GM23338 (cell line): Measurements from ENCODE around the gene RAD54L2. TPM values are rescaled to one million over a fixed set of nuclear protein-coding genes. Genes with fewer than 3 reads are reported as not detected.

Source experiments
- ATAC-seq: fragments of 200-7000 bp; cut with Tn5 transposase; 3 replicates; pipeline ENCODE4 v1.9.1; 2020
- DNase-seq: peaks from one replicate; pipeline ENCODE4 v3.0.0-alpha.2; 2015; ENCODE audit warnings: low spot score
- H2AFZ ChIP-seq: fragments of 200-600 bp; sonication (generic); 2 replicates; pipeline ENCODE4 v1.8.0; 2016; ENCODE audit warnings: antibody characterized with exemption, mild to moderate bottlenecking, moderate library complexity
- H3F3A ChIP-seq: fragments of 200-600 bp; sonication (generic); replicated peaks from 2 replicates; pipeline ENCODE4 v1.8.0; 2017; ENCODE audit warnings: antibody characterized with exemption, mixed run types, low read depth
- H3K27ac ChIP-seq: fragments of 200-600 bp; sonication (generic); 2 replicates; pipeline ENCODE4 v1.6.1; 2016; ENCODE audit warnings: low read depth
- H3K27me3 ChIP-seq: fragments of 200-600 bp; sonication (generic); 2 replicates; pipeline ENCODE4 v1.8.0; 2016; ENCODE audit warnings: mild to moderate bottlenecking, mixed run types, moderate library complexity; ENCODE audit not compliant: insufficient read depth
- H3K36me3 ChIP-seq: fragments of 200-600 bp; sonication (generic); 2 replicates; pipeline ENCODE4 v1.8.0; 2016; ENCODE audit warnings: mild to moderate bottlenecking; ENCODE audit not compliant: insufficient read depth
- H3K4me1 ChIP-seq: fragments of 200-600 bp; sonication (generic); 2 replicates; pipeline ENCODE4 v1.8.0; 2016; ENCODE audit warnings: mild to moderate bottlenecking, moderate library complexity; ENCODE audit not compliant: insufficient read depth
- H3K4me2 ChIP-seq: fragments of 200-600 bp; sonication (generic); 2 replicates; pipeline ENCODE4 v1.7.1; 2017; ENCODE audit warnings: mixed run types
- H3K4me3 ChIP-seq: fragments of 200-600 bp; sonication (generic); 2 replicates; pipeline ENCODE4 v1.6.1; 2016; ENCODE audit warnings: mixed run types
- H3K79me2 ChIP-seq: fragments of 200-600 bp; sonication (generic); replicated peaks from 2 replicates; pipeline ENCODE4 v1.8.0; 2017; ENCODE audit warnings: mild to moderate bottlenecking; ENCODE audit not compliant: insufficient read depth
- H3K9me2 ChIP-seq: fragments of 200-600 bp; sonication (generic); 2 replicates; pipeline ENCODE4 v1.8.0; 2017; ENCODE audit not compliant: insufficient read depth
- H4K20me1 ChIP-seq: fragments of 200-600 bp; sonication (generic); replicated peaks from 2 replicates; pipeline ENCODE4 v1.8.0; 2017; ENCODE audit warnings: mild to moderate bottlenecking; ENCODE audit not compliant: insufficient read depth
- H3K27ac Mint-ChIP-seq: 2 replicates; pipeline ENCODE4 v1.8.0; 2020; ENCODE audit warnings: inconsistent platforms, mild to moderate bottlenecking, moderate library complexity, mixed read lengths
- H3K27me3 Mint-ChIP-seq: 3 replicates; pipeline ENCODE4 v1.8.0; 2022; ENCODE audit warnings: low read depth, mild to moderate bottlenecking, moderate library complexity, mixed read lengths, inconsistent platforms; ENCODE audit not compliant: insufficient read depth, poor library complexity
- H3K36me3 Mint-ChIP-seq: 3 replicates; pipeline ENCODE4 v1.8.0; 2021; ENCODE audit warnings: low read depth, mild to moderate bottlenecking, inconsistent platforms, moderate library complexity, mixed read lengths
- H3K4me1 Mint-ChIP-seq: 3 replicates; pipeline ENCODE4 v1.8.0; 2020; ENCODE audit warnings: mild to moderate bottlenecking, inconsistent platforms, mixed read lengths
- H3K4me3 Mint-ChIP-seq: 3 replicates; pipeline ENCODE4 v1.8.0; 2021; ENCODE audit warnings: moderate library complexity, mild to moderate bottlenecking, inconsistent platforms, mixed read lengths
- H3K9me3 Mint-ChIP-seq: 3 replicates; pipeline ENCODE4 v1.8.0; 2020; ENCODE audit warnings: moderate library complexity, mild to moderate bottlenecking, inconsistent platforms, mixed read lengths
- CREB1 ChIP-seq: fragments of 250-450 bp; sonication (Bioruptor Pico); IDR thresholded peaks from 2 replicates; pipeline ENCODE4 v1.5.0; 2020; ENCODE audit warnings: low read depth, mild to moderate bottlenecking, moderate library complexity
- EZH2phosphoT487 ChIP-seq: fragments of 200-600 bp; sonication (generic); IDR thresholded peaks from one replicate; pipeline ENCODE4 v1.8.1; 2018; ENCODE audit warnings: antibody characterized with exemption; ENCODE audit not compliant: unreplicated experiment
- JUNB ChIP-seq: IDR thresholded peaks from one replicate; pipeline ENCODE4 v1.6.1; 2016; ENCODE audit warnings: antibody characterized with exemption; ENCODE audit not compliant: unreplicated experiment
- NANOG ChIP-seq: IDR thresholded peaks from 2 replicates; pipeline ENCODE4 v1.6.1; 2016; ENCODE audit warnings: antibody characterized with exemption, borderline replicate concordance
- STAT1 ChIP-seq: IDR thresholded peaks from one replicate; pipeline ENCODE4 v1.6.1; 2016; ENCODE audit warnings: antibody characterized with exemption; ENCODE audit not compliant: unreplicated experiment
- ZNF114 ChIP-seq: fragments of 250-450 bp; sonication (Bioruptor Pico); IDR thresholded peaks from 2 replicates; pipeline ENCODE4 v1.5.0; 2020; ENCODE audit warnings: mild to moderate bottlenecking, moderate library complexity
- ZNF462 ChIP-seq: fragments of 250-450 bp; sonication (Bioruptor Pico); IDR thresholded peaks from 2 replicates; pipeline ENCODE4 v1.5.0; 2020; ENCODE audit warnings: mild to moderate bottlenecking, moderate library complexity
- polyA plus RNA-seq: library from polyadenylated mRNA; unstranded; fragments of >200 nt; fragmentation: Nextera tagmentation; extraction: Ambion mirVana; gene quantifications from 2 replicates; pipeline ENCODE4 v1.2.1, GENCODE V29; 2016
- total RNA-seq: library from RNA; depleted of rRNA; stranded (reverse); fragments of >200 nt; shearing (Covaris generic); gene quantifications from 2 replicates; pipeline ENCODE4 v1.2.3, GENCODE V29; 2014
- TF ChIP-seq, protein P1 (sequence below): IDR thresholded peaks from one replicate; pipeline ENCODE4 v1.6.1; 2018; ENCODE audit warnings: antibody characterized with exemption; ENCODE audit not compliant: unreplicated experiment

Gene RAD54L2
- total and polyA plus RNA-seq, 2 experiments from 2014 or later: 9.4 to 29.2 TPM

DNA sequence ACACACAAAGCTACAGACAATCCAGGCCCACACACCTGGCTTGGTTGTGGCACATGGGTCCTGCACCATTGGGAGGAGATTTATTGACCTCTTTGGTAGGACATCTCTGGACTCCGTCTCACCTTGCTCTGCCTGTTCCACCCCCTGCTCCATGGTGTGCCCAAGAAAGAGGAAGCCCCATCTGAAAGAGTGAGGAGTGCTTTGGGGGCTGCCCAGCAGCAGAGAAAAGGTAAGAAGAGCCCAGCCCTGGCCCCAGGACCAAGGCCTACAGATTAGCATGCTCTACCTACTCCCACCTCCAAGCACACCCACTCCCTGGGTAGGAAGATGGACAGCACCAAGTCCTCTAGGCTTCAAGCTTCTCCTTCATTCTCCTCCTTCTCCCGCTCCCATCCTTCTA lies 35.5 kb upstream of the RAD54L2 start:
- peaks cover 9% of the 10 kb centered on the region for H3K79me2 ChIP-seq
- no peaks in the 10 kb centered on the region; the same call in 2 of the 3 replicates for H3K36me3 Mint-ChIP-seq
- H3K4me3 Mint-ChIP-seq: no peak overlapping the region
- H3K9me2 ChIP-seq: no peaks in the 10 kb centered on the region
- DNase-seq (no peak), ATAC-seq (no peak)
- no peak overlapping the region for H3K27ac ChIP-seq
- no peaks in the 10 kb centered on the region for H3K4me1 Mint-ChIP-seq
- H3K9me3 Mint-ChIP-seq: no peaks in the 10 kb centered on the region; the same call in 2 of the 3 replicates
- peaks cover 12% of the 10 kb centered on the region for H3K27me3 Mint-ChIP-seq
- H3K27me3 ChIP-seq: no peaks in the 10 kb centered on the region
- no peaks in the 10 kb centered on the region for H3F3A ChIP-seq
- H3K27ac Mint-ChIP-seq: no peak overlapping the region
- TF ChIP-seq ZNF114 (CRISPR knock-in tag): no peak
- TF ChIP-seq JUNB: no peak
- no peak for TF ChIP-seq CREB1 (CRISPR knock-in tag)
- TF ChIP-seq, protein P1, sequence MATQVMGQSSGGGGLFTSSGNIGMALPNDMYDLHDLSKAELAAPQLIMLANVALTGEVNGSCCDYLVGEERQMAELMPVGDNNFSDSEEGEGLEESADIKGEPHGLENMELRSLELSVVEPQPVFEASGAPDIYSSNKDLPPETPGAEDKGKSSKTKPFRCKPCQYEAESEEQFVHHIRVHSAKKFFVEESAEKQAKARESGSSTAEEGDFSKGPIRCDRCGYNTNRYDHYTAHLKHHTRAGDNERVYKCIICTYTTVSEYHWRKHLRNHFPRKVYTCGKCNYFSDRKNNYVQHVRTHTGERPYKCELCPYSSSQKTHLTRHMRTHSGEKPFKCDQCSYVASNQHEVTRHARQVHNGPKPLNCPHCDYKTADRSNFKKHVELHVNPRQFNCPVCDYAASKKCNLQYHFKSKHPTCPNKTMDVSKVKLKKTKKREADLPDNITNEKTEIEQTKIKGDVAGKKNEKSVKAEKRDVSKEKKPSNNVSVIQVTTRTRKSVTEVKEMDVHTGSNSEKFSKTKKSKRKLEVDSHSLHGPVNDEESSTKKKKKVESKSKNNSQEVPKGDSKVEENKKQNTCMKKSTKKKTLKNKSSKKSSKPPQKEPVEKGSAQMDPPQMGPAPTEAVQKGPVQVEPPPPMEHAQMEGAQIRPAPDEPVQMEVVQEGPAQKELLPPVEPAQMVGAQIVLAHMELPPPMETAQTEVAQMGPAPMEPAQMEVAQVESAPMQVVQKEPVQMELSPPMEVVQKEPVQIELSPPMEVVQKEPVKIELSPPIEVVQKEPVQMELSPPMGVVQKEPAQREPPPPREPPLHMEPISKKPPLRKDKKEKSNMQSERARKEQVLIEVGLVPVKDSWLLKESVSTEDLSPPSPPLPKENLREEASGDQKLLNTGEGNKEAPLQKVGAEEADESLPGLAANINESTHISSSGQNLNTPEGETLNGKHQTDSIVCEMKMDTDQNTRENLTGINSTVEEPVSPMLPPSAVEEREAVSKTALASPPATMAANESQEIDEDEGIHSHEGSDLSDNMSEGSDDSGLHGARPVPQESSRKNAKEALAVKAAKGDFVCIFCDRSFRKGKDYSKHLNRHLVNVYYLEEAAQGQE: no peak
- TF ChIP-seq STAT1: no peak
- no peak for TF ChIP-seq ZNF462 (CRISPR knock-in tag)
- TF ChIP-seq EZH2phosphoT487: no peak
- no peak for TF ChIP-seq NANOG
- H3K4me1 ChIP-seq: no peaks in the 10 kb centered on the region
- no peak overlapping the region; the same call in 1 of the 2 replicates for H2AFZ ChIP-seq
- H3K4me2 ChIP-seq: no peak overlapping the region
- H3K36me3 ChIP-seq: no peaks in the 10 kb centered on the region
- no peaks in the 10 kb centered on the region; the same call in 1 of the 2 replicates for H4K20me1 ChIP-seq
- H3K4me3 ChIP-seq: no peak overlapping the region
